Esophagus muscularis mucosa (tissue), 4 donors: ENCODE data around the gene CDHR2.

Experiments used
- EP300 ChIP-seq: sonication (generic); formaldehyde crosslinking; IDR thresholded peaks from one replicate; pipeline ENCODE4 v1.6.1; 2017; ENCODE audit warnings: antibody characterized with exemption
- POLR2A ChIP-seq: fragments of 450-650 bp; IDR thresholded peaks from one replicate; pipeline ENCODE4 v1.6.1; 2017; ENCODE audit warnings: antibody characterized with exemption, moderate library complexity, mild to moderate bottlenecking, low read depth
- POLR2AphosphoS5 ChIP-seq, 2 donors: sonication (generic); formaldehyde crosslinking; IDR thresholded peaks; one replicate each; pipeline ENCODE4 v1.6.1; 2017; ENCODE audit warnings: antibody characterized with exemption in 2 of 2
- TF ChIP-seq, protein P1 (sequence below), 3 experiments: fragments of 200-600 bp in 2 of 3; fragments of 450-650 bp in 1 of 3; sonication (generic) in 2 of 3; IDR thresholded peaks; one replicate each; pipeline ENCODE4 v1.5.1; 2017 to 2019; ENCODE audit warnings: antibody characterized with exemption in 3 of 3, mild to moderate bottlenecking in 2 of 3, moderate library complexity in 1 of 3

DNA sequence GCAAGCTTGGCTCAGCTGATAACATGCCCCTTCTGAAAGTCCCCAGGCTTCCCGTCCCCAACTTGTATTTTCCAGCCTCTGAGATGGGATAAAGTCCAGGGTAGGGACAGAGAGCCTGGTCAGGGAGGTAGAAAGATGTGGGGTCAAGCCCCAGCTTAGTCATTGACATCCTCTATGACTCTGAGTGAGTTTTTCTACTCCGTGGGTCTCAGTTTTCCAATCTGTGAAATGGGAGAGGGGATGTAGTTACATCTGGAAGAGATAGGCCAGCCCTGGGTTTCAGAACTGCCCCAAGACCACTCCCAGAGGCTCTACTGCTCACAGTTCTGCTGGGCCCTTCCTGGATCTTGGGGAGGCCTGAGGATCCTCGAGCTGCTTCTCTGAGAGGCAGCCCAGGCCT, 57.7 kb downstream of the CDHR2 start:
- TF ChIP-seq, protein P1, sequence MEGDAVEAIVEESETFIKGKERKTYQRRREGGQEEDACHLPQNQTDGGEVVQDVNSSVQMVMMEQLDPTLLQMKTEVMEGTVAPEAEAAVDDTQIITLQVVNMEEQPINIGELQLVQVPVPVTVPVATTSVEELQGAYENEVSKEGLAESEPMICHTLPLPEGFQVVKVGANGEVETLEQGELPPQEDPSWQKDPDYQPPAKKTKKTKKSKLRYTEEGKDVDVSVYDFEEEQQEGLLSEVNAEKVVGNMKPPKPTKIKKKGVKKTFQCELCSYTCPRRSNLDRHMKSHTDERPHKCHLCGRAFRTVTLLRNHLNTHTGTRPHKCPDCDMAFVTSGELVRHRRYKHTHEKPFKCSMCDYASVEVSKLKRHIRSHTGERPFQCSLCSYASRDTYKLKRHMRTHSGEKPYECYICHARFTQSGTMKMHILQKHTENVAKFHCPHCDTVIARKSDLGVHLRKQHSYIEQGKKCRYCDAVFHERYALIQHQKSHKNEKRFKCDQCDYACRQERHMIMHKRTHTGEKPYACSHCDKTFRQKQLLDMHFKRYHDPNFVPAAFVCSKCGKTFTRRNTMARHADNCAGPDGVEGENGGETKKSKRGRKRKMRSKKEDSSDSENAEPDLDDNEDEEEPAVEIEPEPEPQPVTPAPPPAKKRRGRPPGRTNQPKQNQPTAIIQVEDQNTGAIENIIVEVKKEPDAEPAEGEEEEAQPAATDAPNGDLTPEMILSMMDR (IDR thresholded peaks at IDR 0.05), result no peak
- TF ChIP-seq EP300 (no peak), POLR2A (no peak), POLR2AphosphoS5 (IDR thresholded peaks at IDR 0.05) (no peak)
